Progenitor cell of endocrine pancreas (in vitro differentiated cells): Measurements from ENCODE around the gene SEMA4D. TPM values are rescaled to one million over a fixed set of nuclear protein-coding genes. Genes with fewer than 3 reads are reported as not detected.

Experiments
- DNase-seq: peaks from one replicate; pipeline ENCODE4 v3.0.0; 2021; ENCODE audit warnings: low spot score; ENCODE audit not compliant: unreplicated experiment
- H3K27ac Mint-ChIP-seq: 2 replicates; pipeline ENCODE4 v1.8.0; 2021; ENCODE audit warnings: mild to moderate bottlenecking, moderate library complexity, mixed read lengths
- H3K27me3 Mint-ChIP-seq: 2 replicates; pipeline ENCODE4 v1.8.0; 2021; ENCODE audit warnings: mixed read lengths
- H3K36me3 Mint-ChIP-seq: 2 replicates; pipeline ENCODE4 v1.8.0; 2022; ENCODE audit warnings: mixed read lengths; ENCODE audit not compliant: insufficient read depth
- H3K4me1 Mint-ChIP-seq: 2 replicates; pipeline ENCODE4 v1.8.0; 2021; ENCODE audit warnings: low read depth, mixed read lengths
- H3K4me3 Mint-ChIP-seq: 2 replicates; pipeline ENCODE4 v1.8.0; 2021; ENCODE audit warnings: low read depth, mild to moderate bottlenecking, moderate library complexity, mixed read lengths
- H3K9me3 Mint-ChIP-seq: 2 replicates; pipeline ENCODE4 v1.8.0; 2021; ENCODE audit warnings: low read depth, mixed read lengths
- total RNA-seq: library from RNA; stranded (reverse); gene quantifications from 2 replicates; pipeline ENCODE4 v1.2.1, GENCODE V29; 2021
- TF ChIP-seq, protein P1 (sequence below): fragments of 200-600 bp; sonication (generic); IDR thresholded peaks from one replicate; pipeline ENCODE4 v1.5.0; 2021; ENCODE audit warnings: antibody characterized with exemption, mild to moderate bottlenecking; ENCODE audit not compliant: unreplicated experiment

Gene SEMA4D
- total RNA-seq, 1 donor from 2014 or later, result 63.1 TPM

DNA sequence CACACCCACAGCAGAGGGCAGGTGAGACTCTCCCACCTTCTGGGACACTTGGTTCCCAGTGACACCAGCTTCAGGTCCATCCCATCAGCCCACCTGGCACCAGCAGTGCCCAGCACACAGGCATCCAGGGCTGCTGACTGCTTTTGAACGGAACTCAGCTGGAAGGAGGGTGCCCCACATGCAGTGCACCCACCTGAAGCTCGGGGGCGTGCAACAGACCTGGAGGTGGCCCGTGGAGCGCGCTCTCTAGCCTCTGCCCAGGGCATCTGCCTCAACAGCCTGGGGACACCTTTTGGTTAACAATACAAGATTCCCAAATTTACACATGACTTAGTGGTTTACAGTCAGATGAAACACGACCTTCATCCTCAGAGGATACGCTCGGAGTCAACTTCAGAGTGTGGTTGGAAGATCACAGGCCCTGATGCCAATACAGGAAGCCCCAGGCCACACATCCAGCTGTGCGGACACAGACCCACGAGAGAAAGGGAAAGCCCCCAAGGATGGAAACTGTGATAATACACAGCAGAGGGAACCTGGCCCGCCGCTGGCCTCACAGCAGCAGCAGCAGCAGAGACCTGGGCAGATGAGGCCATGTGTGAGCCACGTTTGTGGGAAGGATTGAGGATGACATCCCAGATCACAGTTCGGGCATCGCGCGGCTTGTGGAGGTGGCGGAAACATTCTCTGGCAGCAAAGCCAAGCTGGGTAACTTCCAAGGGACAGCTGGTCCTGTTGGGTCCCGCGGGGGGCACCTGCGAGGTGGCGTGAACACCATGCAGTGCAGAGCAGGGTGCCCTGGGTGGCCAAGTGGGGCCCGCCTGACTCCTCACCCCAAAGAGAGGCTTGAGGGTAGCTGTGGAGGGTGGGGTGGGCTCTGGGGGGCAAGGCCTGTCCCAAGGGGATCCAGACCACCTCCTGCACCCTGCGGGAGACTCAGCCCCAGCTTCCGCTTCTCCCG, 115.6 kb downstream of the SEMA4D start:
- H3K36me3 Mint-ChIP-seq, result peaks cover 16% of the 10 kb centered on the region
- H3K9me3 Mint-ChIP-seq, result no peaks in the 10 kb centered on the region
- H3K4me3 Mint-ChIP-seq, result no peak overlapping the region
- H3K27me3 Mint-ChIP-seq, result no peaks in the 10 kb centered on the region
- no peaks in the 10 kb centered on the region for H3K4me1 Mint-ChIP-seq
- TF ChIP-seq, protein P1, sequence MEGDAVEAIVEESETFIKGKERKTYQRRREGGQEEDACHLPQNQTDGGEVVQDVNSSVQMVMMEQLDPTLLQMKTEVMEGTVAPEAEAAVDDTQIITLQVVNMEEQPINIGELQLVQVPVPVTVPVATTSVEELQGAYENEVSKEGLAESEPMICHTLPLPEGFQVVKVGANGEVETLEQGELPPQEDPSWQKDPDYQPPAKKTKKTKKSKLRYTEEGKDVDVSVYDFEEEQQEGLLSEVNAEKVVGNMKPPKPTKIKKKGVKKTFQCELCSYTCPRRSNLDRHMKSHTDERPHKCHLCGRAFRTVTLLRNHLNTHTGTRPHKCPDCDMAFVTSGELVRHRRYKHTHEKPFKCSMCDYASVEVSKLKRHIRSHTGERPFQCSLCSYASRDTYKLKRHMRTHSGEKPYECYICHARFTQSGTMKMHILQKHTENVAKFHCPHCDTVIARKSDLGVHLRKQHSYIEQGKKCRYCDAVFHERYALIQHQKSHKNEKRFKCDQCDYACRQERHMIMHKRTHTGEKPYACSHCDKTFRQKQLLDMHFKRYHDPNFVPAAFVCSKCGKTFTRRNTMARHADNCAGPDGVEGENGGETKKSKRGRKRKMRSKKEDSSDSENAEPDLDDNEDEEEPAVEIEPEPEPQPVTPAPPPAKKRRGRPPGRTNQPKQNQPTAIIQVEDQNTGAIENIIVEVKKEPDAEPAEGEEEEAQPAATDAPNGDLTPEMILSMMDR, result no peak
- DNase-seq, result no peak
- H3K27ac Mint-ChIP-seq, result no peak overlapping the region

DNA sequence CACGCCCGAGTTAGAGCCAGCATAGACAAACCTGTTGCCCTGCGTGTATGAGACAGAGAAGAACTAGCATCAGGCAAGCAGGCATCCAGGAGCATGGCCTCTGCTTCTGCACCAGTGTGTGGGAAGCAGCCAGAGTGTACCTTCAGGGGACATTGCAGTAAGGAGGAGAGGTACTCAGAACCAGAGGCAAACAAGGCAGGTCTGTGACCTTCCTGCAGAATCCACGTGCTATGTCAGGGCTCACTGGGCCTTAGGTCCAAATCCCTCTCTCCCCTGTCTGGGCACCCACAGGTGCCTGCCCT, 116.7 kb downstream of the SEMA4D start:
- Mint-ChIP-seq H3K36me3 (peaks cover 13% of the 10 kb centered on the region), H3K4me3 (no peak overlapping the region), H3K4me1 (no peaks in the 10 kb centered on the region), H3K9me3 (no peaks in the 10 kb centered on the region), H3K27me3 (no peaks in the 10 kb centered on the region), H3K27ac (no peak overlapping the region)
- DNase-seq, result no peak
- TF ChIP-seq, protein P1, result no peak

DNA sequence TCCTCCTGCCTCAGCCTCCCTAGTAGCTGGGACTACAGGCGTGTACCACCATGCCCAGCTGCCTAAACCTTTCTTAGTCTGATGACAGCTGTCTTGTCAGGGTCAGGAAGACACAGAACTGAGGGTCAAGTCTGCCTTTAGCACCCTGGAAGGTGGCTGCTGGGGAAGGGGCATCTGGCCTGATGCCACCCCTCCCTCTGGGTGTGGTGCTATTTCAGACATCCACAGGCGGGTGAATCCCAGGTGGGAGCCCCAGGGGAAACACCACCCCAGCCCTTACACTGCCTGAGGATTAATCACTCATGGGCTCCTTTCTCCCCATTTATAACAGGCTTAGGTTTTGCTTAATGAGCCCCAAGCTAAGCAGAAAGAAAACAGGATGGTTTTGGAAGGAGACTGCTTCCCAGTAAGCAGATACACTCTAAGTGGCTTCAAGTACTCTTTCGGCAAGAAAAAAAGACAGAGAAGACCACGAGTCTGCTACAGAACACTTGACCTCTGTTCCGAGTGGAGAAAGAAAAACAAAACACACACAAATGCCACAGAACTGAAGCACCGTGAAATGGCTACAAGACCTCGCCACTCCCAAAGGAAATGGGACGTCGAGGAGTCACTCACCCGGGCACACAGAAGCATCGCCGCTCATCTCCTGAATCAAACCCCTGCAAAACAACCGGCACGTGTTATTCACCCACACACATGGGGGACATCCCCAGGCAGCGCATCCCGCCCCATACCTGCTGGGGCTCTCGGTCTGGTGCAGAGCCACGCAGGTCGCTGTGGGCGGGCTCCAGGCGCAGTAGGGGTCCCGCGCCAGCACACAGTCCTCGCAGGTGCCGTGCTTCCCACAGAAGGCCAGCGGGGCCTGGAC, 117.2 kb downstream of the SEMA4D start:
- H3K4me3 Mint-ChIP-seq, result no peak overlapping the region
- no peak overlapping the region for H3K27ac Mint-ChIP-seq
- H3K36me3 Mint-ChIP-seq, result peaks cover 9% of the 10 kb centered on the region
- no peaks in the 10 kb centered on the region for H3K4me1 Mint-ChIP-seq
- no peaks in the 10 kb centered on the region for H3K27me3 Mint-ChIP-seq
- H3K9me3 Mint-ChIP-seq, result no peaks in the 10 kb centered on the region
- TF ChIP-seq, protein P1, result no peak
- no peak for DNase-seq

DNA sequence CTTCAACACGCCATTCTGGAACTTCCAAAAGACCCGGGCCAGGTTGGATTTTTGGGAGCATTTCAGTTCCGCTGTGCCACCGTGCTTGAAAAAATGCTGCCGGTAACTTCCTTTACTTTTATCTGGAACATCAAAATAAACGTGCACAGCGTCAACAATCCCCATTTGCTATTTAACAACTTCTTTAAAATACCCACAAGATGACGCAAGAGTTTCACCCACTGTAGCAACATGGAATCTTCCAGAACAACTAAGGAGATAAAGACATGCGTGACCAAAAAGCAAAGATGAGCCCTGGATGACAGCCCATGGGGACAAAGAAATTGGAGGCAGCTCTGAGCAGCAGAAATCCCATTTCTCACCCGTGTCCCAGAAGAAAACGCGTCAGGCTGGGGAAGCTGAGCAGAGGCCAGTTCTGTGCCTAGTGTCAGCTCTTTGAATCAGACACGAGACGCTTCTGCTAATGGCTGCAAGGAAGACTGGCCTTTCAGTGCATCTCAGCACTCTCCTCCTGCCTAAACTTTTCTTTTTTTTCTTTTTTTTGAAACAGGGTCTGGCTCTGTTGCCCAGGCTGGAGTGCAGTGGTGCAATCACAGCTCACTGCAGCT, 118.3 kb downstream of the SEMA4D start:
- H3K9me3 Mint-ChIP-seq, result no peaks in the 10 kb centered on the region
- TF ChIP-seq, protein P1, result no peak
- peaks cover 8% of the 10 kb centered on the region for H3K36me3 Mint-ChIP-seq
- no peaks in the 10 kb centered on the region for H3K27me3 Mint-ChIP-seq
- H3K27ac Mint-ChIP-seq, result peak overlapping the region; percentile 76
- no peak overlapping the region for H3K4me3 Mint-ChIP-seq
- no peak for DNase-seq
- H3K4me1 Mint-ChIP-seq, result no peaks in the 10 kb centered on the region

DNA sequence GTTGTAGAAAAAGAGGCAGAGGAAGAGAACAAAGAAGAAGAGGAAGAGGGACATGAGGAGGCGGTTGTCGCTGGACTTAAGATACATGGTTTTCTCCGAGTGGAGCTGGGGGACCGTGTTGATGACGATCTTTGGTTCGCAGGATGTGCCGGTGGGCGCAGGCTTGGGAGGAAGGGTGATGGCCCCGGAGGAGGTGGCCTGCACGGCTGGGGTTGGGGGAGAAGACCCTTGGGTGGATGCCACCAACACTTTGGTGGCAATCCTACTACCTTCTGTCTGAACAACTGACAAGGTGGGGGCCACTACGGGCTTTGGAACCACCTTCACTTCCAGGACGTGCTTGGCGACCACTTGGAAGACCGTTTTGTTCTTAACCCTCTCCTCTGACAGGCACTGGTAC, 118.9 kb downstream of the SEMA4D start:
- Mint-ChIP-seq H3K9me3 (no peaks in the 10 kb centered on the region), H3K27me3 (no peaks in the 10 kb centered on the region), H3K27ac (no peak overlapping the region), H3K36me3 (peaks cover 8% of the 10 kb centered on the region), H3K4me1 (no peaks in the 10 kb centered on the region), H3K4me3 (no peak overlapping the region)
- no peak for DNase-seq
- TF ChIP-seq, protein P1, result no peak
